Neural crest cell (in vitro differentiated cells): ENCODE results near the gene PHEX. TPM values are rescaled to one million over a fixed set of nuclear protein-coding genes. Genes with fewer than 3 reads are reported as not detected.

Experiments
- DNase-seq: peaks from one replicate; pipeline ENCODE4 v3.0.0; 2021; ENCODE audit warnings: low read depth, mixed read lengths, low spot score
- H3K27ac Mint-ChIP-seq: one replicate; pipeline ENCODE4 v1.8.0; 2021; ENCODE audit warnings: mild to moderate bottlenecking, mixed read lengths; ENCODE audit not compliant: unreplicated experiment
- H3K27me3 Mint-ChIP-seq: 2 replicates; pipeline ENCODE4 v1.8.0; 2021; ENCODE audit warnings: low read depth, mild to moderate bottlenecking, mixed read lengths
- H3K36me3 Mint-ChIP-seq: 2 replicates; pipeline ENCODE4 v1.8.0; 2021; ENCODE audit warnings: low read depth, mild to moderate bottlenecking, mixed read lengths
- H3K4me1 Mint-ChIP-seq: 2 replicates; pipeline ENCODE4 v1.8.0; 2021; ENCODE audit warnings: mixed read lengths
- H3K4me3 Mint-ChIP-seq: one replicate; pipeline ENCODE4 v1.8.0; 2021; ENCODE audit warnings: mild to moderate bottlenecking, mixed read lengths
- H3K9me3 Mint-ChIP-seq: 2 replicates; pipeline ENCODE4 v1.8.0; 2021; ENCODE audit warnings: mixed read lengths
- total RNA-seq: library from RNA; stranded (reverse); gene quantifications from 2 replicates; pipeline ENCODE4 v1.2.1, GENCODE V29; 2021
- TF ChIP-seq, protein P1 (sequence below): fragments of 200-600 bp; sonication (generic); conservative IDR thresholded peaks from 2 replicates; pipeline ENCODE4 v1.5.0; 2021; ENCODE audit warnings: antibody characterized with exemption, mild to moderate bottlenecking

The PHEX gene
- total RNA-seq, 1 donor from 2014 or later: 0.47 TPM

DNA sequence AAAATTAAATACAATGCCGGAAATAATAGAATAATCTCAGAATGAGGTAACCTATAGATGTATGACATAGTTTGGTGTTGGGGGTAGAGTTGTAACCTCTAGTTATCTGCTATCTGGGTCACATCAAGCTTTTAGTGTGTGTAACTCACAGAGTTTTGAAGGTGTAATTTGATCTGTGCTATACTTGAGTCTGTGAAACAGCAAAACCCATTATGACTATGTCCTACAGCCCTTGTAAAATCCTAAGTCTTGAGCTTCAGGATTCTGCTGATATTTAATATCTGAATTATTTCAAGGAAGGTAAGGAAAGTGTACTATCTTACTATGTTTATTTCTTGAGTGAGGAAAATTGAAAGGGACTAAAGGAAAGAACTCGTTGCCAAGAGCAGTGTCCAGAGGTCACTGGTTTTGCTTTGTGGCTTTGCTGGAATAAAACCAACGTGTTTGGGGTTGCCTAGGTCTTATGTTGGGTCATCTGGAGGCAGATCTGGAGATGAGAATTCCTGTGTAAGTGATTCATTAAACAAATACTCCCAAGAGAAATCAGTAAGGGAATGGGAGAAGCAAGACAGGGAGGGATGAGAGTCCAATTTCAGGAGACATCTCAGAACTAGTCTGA is 132.8 kb downstream of the PHEX start:
- TF ChIP-seq, protein P1, sequence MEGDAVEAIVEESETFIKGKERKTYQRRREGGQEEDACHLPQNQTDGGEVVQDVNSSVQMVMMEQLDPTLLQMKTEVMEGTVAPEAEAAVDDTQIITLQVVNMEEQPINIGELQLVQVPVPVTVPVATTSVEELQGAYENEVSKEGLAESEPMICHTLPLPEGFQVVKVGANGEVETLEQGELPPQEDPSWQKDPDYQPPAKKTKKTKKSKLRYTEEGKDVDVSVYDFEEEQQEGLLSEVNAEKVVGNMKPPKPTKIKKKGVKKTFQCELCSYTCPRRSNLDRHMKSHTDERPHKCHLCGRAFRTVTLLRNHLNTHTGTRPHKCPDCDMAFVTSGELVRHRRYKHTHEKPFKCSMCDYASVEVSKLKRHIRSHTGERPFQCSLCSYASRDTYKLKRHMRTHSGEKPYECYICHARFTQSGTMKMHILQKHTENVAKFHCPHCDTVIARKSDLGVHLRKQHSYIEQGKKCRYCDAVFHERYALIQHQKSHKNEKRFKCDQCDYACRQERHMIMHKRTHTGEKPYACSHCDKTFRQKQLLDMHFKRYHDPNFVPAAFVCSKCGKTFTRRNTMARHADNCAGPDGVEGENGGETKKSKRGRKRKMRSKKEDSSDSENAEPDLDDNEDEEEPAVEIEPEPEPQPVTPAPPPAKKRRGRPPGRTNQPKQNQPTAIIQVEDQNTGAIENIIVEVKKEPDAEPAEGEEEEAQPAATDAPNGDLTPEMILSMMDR: no peak
- Mint-ChIP-seq H3K4me1 (peaks cover 4% of the 10 kb centered on the region), H3K27ac (no peak overlapping the region), H3K9me3 (no peaks in the 10 kb centered on the region), H3K36me3 (no peaks in the 10 kb centered on the region), H3K27me3 (no peaks in the 10 kb centered on the region), H3K4me3 (no peak overlapping the region)
- DNase-seq: no peak

DNA sequence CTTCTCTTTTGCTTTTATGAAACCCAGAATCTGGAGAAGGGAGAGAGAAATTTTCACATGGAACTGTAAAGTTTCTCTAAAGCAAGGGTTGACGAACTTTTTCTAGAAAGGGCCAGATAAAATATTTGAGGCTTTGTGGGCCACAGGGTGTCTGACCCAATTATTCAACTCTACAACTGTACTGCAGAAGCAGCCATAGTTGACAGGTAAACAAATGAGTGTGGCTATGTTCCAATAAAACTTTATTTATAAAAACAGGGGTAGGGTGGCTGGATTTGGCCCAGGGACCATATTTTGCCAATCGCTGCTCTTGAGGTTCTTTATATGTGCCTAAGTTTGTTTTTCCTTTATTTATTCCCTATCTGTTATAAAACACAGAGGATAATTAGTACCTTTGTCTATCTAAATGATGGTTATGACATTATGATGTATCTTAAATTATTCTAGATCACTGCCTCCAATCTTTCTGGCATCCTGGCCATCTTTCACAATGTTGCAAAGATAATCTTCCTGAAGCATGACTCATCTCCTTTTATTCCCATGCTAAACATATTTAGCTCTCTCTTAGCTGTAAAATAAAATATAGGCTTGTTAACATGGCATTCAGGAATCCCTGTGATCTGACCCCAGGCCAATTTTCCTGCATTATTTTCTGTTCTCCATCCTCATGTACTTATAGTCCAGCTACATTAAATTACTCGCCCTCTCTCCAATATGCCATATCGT is 133.8 kb downstream of the PHEX start:
- Mint-ChIP-seq H3K4me3 (no peak overlapping the region), H3K27me3 (no peaks in the 10 kb centered on the region), H3K27ac (no peak overlapping the region), H3K36me3 (no peaks in the 10 kb centered on the region), H3K4me1 (peaks cover 4% of the 10 kb centered on the region), H3K9me3 (no peaks in the 10 kb centered on the region)
- TF ChIP-seq, protein P1: no peak
- DNase-seq: no peak

DNA sequence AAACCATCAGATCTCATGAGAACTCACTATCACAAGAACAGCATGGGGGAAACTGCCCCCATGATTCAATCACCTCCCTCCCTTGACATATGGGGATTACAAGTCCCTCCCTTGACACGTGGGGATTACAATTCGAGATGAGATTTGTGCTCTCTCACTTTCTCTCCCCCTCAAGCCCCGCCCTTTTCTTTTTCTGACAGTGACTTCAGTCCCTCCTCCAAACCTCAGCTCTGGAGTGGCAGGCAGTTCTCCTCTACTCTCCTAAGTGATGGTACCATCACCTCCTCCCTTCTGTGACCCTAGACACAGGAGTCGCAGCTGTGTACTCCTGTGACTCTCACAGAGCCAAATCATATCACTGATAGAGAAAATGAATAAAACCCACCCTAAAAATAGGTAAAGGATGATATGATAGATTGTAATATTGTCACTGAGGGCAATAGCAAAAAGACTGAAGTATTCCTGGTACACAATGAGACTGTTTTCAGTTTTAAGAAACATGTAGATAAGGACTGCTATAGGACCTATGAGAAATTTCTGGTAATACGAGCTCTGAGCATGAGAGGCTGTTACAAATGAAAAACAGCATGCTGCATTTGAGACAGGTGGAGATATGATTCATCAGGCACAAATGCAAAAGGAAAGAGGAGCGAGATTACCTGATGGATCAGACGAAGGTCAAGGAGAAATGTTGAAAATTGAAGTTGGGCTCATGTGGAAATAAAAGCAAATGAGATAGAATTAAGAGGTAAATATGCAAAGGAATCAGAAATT is 139.3 kb downstream of the PHEX start:
- Mint-ChIP-seq H3K27me3 (no peaks in the 10 kb centered on the region), H3K4me1 (no peaks in the 10 kb centered on the region), H3K4me3 (no peak overlapping the region), H3K36me3 (no peaks in the 10 kb centered on the region), H3K9me3 (no peaks in the 10 kb centered on the region), H3K27ac (no peak overlapping the region)
- DNase-seq: no peak
- TF ChIP-seq, protein P1: no peak

DNA sequence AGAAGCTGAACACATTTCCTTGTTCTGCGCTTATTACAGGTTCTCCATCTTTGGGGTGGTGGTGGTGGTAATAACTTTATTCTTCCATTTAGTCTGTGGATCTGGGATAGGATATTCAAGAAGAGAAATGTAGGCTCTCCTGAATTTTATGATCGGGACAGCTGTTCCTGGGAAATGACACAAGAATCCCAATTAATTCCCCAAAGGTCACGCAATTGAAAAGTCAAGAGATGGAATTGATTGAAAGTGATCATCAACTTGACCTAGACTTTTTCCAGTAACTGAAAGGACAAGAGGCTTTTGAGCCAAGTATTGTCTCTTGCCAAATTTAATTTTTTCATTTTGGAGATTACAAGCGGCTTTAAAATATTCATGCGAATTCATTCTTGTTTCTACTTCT is 141.8 kb downstream of the PHEX start:
- Mint-ChIP-seq H3K27ac (no peak overlapping the region), H3K27me3 (no peaks in the 10 kb centered on the region), H3K36me3 (no peaks in the 10 kb centered on the region), H3K4me3 (no peak overlapping the region), H3K9me3 (no peaks in the 10 kb centered on the region), H3K4me1 (no peaks in the 10 kb centered on the region)
- TF ChIP-seq, protein P1: no peak
- DNase-seq: no peak

DNA sequence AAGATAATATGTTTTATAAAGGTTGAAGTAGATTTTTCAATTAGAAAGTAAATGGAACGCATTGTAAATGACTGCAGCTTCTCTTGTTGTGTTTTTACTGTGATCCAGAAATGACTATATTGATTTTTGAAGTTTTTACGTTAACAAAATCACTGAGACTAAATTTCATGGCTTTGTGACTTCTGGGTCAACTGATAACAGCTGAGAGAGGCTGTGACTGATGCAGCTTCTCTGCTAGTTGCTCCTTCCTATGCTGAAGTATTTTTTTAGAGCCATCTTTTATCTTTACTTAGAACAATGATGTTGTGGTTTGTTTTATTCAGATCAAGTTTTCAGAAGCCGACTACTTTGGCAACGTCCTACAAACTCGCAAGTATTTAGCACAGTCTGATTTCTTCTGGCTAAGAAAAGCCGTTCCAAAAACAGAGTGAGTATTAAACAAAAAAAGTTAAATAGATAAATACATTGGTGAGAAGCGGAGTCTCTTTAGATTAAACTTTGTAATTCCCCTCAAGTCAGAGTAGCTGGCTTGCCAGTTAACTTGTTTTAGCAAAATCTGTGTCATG is 145.9 kb downstream of the PHEX start:
- H3K27ac Mint-ChIP-seq: no peak overlapping the region
- TF ChIP-seq, protein P1: no peak
- H3K4me1 Mint-ChIP-seq: no peaks in the 10 kb centered on the region
- no peak for DNase-seq
- peaks cover 10% of the 10 kb centered on the region for H3K9me3 Mint-ChIP-seq
- H3K27me3 Mint-ChIP-seq: no peaks in the 10 kb centered on the region
- H3K36me3 Mint-ChIP-seq: no peaks in the 10 kb centered on the region
- no peak overlapping the region for H3K4me3 Mint-ChIP-seq
